ENCODE data around the gene RPIA.
"Not testable (repeated sequence)": the region's sequence is repeated elsewhere in the genome, so short reads cannot be mapped to it uniquely, and the experiment has no call there.

- TF ChIP-seq SPI1, POU2F2 (IDR thresholded peaks at IDR 0.05; ENCODE audit: low read depth, low read length): not testable (repeated sequence)
Measured at GRCh38 chr2:88789213-88789612, 97.7 kb downstream of the RPIA start.

Data from GM12891 (cell line).